Endothelial cell of umbilical vein (primary cell): Measurements from ENCODE around the gene CTTN. TPM values are rescaled to one million over a fixed set of nuclear protein-coding genes. Genes with fewer than 3 reads are reported as not detected.

Experiments
- BruUV-seq: library from RNA; stranded (reverse); fragments of 400-500 nt; replicated peaks from 2 replicates; lab custom pipeline; 2021; lab: Mats Ljungman, UMichigan
- CTCF ChIA-PET: fragments of 300-600, 350-600 bp; sonication (Branson Sonifier 250); formaldehyde crosslinking; loops from one replicate; lab custom pipeline; 2021; ENCODE audit warnings: antibody characterized with exemption, inconsistent platforms; lab: Charles Lee
- POLR2A ChIA-PET: fragments of 300-600, 350-600 bp; sonication (Branson Sonifier 250); formaldehyde crosslinking; loops from one replicate; lab custom pipeline; 2021; ENCODE audit warnings: antibody characterized with exemption, inconsistent platforms; lab: Charles Lee
- DNase-seq: peaks from one replicate; pipeline ENCODE4 v3.0.0-alpha.2; 2011; ENCODE audit warnings: low read depth, low spot score
- FAIRE-seq: peaks from 2 replicates; lab custom pipeline; 2011; peaks lifted over from hg19 to GRCh38; lab: Jason Lieb, UNC
- H2AFZ ChIP-seq: 2 replicates; pipeline ENCODE4 v1.6.0; 2012; ENCODE audit warnings: low read depth, low read length, control low read depth, inconsistent platforms
- H3K27ac ChIP-seq: 2 replicates; pipeline ENCODE4 v1.5.1; 2011; ENCODE audit warnings: low read depth, mild to moderate bottlenecking, control low read depth, low read length, moderate library complexity; ENCODE audit not compliant: insufficient read depth
- H3K27me3 ChIP-seq, 2 experiments: 2 replicates each; pipeline versions ENCODE4 v1.6.0 to v1.6.1; 2011; ENCODE audit warnings: low read length in 2 of 2, mixed read lengths in 1 of 2; ENCODE audit not compliant: control insufficient read depth in 2 of 2, insufficient read depth in 2 of 2
- H3K36me3 ChIP-seq, 2 experiments: 2 replicates in 1 of 2; 3 replicates in 1 of 2; pipeline ENCODE4 v1.5.1; 2011; ENCODE audit warnings: low read length in 2 of 2, mild to moderate bottlenecking in 1 of 2, moderate library complexity in 1 of 2; ENCODE audit not compliant: control insufficient read depth in 2 of 2, insufficient read depth in 2 of 2; ENCODE audit errors: extremely low read depth in 1 of 2
- H3K4me1 ChIP-seq: 3 replicates; pipeline ENCODE4 v1.5.1; 2011; ENCODE audit warnings: mild to moderate bottlenecking, low read length; ENCODE audit not compliant: control insufficient read depth, insufficient read depth; ENCODE audit errors: extremely low read depth
- H3K4me2 ChIP-seq: 2 replicates; pipeline ENCODE4 v1.6.1; 2011; ENCODE audit warnings: low read length, control low read depth, mixed read lengths; ENCODE audit not compliant: insufficient read depth
- H3K4me3 ChIP-seq, 3 experiments: fragments of 200-600 bp in 1 of 3; sonication (generic), shearing (Covaris generic) in 1 of 3; replicated peaks in 1 of 3; 2 replicates each; pipeline ENCODE4 v1.5.1; 2011 to 2016; ENCODE audit warnings: control low read depth in 3 of 3, low read length in 3 of 3, mild to moderate bottlenecking in 2 of 3, inconsistent platforms in 1 of 3, low read depth in 1 of 3, moderate library complexity in 1 of 3; ENCODE audit not compliant: insufficient read depth in 1 of 3
- H3K79me2 ChIP-seq: 2 replicates; pipeline ENCODE4 v1.6.0; 2012; ENCODE audit warnings: low read length, inconsistent platforms; ENCODE audit not compliant: control insufficient read depth, insufficient read depth
- H3K9ac ChIP-seq: replicated peaks from 2 replicates; pipeline ENCODE3; 2011; ENCODE audit warnings: low read length, control low read depth; ENCODE audit not compliant: insufficient read depth; ENCODE audit errors: extremely low read depth
- H3K9me1 ChIP-seq: replicated peaks from 3 replicates; pipeline ENCODE4 v1.6.0; 2011; ENCODE audit warnings: mild to moderate bottlenecking, low read length; ENCODE audit not compliant: control insufficient read depth, insufficient read depth; ENCODE audit errors: extremely low read depth
- H3K9me3 ChIP-seq: replicated peaks from 2 replicates; pipeline ENCODE4 v1.5.1; 2012; ENCODE audit warnings: low read length, inconsistent platforms; ENCODE audit not compliant: control insufficient read depth, insufficient read depth
- H4K20me1 ChIP-seq: replicated peaks from 2 replicates; pipeline ENCODE3; 2011; ENCODE audit warnings: mild to moderate bottlenecking, low read length; ENCODE audit not compliant: control insufficient read depth, insufficient read depth; ENCODE audit errors: extremely low read depth
- CTCF ChIP-seq, 2 donors: IDR thresholded peaks; 1 replicate in 1 of 2; 2 replicates in 1 of 2; pipeline ENCODE4 v1.5.1; 2011; ENCODE audit warnings: low read length in 2 of 2, mild to moderate bottlenecking in 2 of 2, moderate library complexity in 2 of 2, control low read depth in 1 of 2, inconsistent platforms in 1 of 2, low read depth in 1 of 2; ENCODE audit not compliant: insufficient read depth in 1 of 2; ENCODE audit errors: extremely low read depth in 1 of 2
- EZH2 ChIP-seq: IDR thresholded peaks from 2 replicates; pipeline ENCODE4 v1.6.1; 2012; ENCODE audit warnings: borderline replicate concordance, low read depth, mild to moderate bottlenecking, moderate library complexity, low read length, inconsistent platforms; ENCODE audit not compliant: severe bottlenecking
- FOS ChIP-seq: IDR thresholded peaks from 2 replicates; pipeline ENCODE4 v1.6.1; 2011; ENCODE audit warnings: mild to moderate bottlenecking, low read length, moderate library complexity, borderline replicate concordance; ENCODE audit not compliant: insufficient read depth
- GATA2 ChIP-seq: IDR thresholded peaks from 2 replicates; pipeline ENCODE4 v1.7.0; 2011; ENCODE audit warnings: low read depth, mild to moderate bottlenecking, moderate library complexity, mixed read lengths, low read length; ENCODE audit not compliant: insufficient read length, insufficient read depth
- JUN ChIP-seq: IDR thresholded peaks from 2 replicates; pipeline ENCODE4 v1.6.1; 2011; ENCODE audit warnings: borderline replicate concordance, low read depth; ENCODE audit not compliant: insufficient read length, insufficient read depth
- MAX ChIP-seq: IDR thresholded peaks from 2 replicates; pipeline ENCODE4 v1.6.1; 2011; ENCODE audit not compliant: insufficient read depth, insufficient read length
- MYC ChIP-seq: IDR thresholded peaks from one replicate; pipeline ENCODE4 v1.6.1; 2011; ENCODE audit warnings: mild to moderate bottlenecking, low read depth, low read length
- POLR2A ChIP-seq: IDR thresholded peaks from 2 replicates; pipeline ENCODE4 v1.6.1; 2012; ENCODE audit warnings: low read depth, mild to moderate bottlenecking, control low read depth, low read length
- POLR2AphosphoS5 ChIP-seq: IDR thresholded peaks from 2 replicates; pipeline ENCODE4 v1.6.1; 2012; ENCODE audit warnings: low read depth, mild to moderate bottlenecking, control low read depth, low read length, moderate library complexity; ENCODE audit not compliant: insufficient read depth
- dilution Hi-C: fragments of 300-500 bp; cut with MboI; formaldehyde crosslinking; loops from one replicate; pipeline ENCODE4 v1.15.0; 2019; ENCODE audit warnings: low sequenced_read_pairs; ENCODE audit not compliant: extremely low pct_ligation_motif_present
- intact Hi-C: fragments of 100-400 bp; cut with micrococcal nuclease; formaldehyde crosslinking; loops from one replicate; pipeline ENCODE4 v1.10.0; 2022
- polyA plus RNA-seq, 4 experiments: library from polyadenylated mRNA; depleted of rRNA in 3 of 4; stranded (reverse) in 3 of 4; unstranded in 1 of 4; fragments of >200 nt; gene quantifications; 2 replicates each; pipeline versions ENCODE4 v1.2.1 to v1.2.3, GENCODE V29; 2011 to 2012; ENCODE audit warnings: missing spikeins in 1 of 4
- total RNA-seq: library from RNA; stranded (reverse); gene quantifications from 2 replicates; pipeline ENCODE4 v1.2.3, GENCODE V29; 2021

CTTN gene
- total and polyA plus RNA-seq, 2 donors (not counting 3 experiments of a cell fraction or from before 2014, with no cell fraction given), result 161 to 330 TPM

GRCh38 chr11:70428701-70429427 lies 30.5 kb downstream of the CTTN start:
- no peaks in the 10 kb centered on the region for H3K27me3 ChIP-seq
- no TSS peak for BruUV-seq

More at GRCh38 chr11:70428701-70429427, 30.5 kb downstream of the CTTN start:
- H3K27ac ChIP-seq, result no peak overlapping the region
- H2AFZ ChIP-seq, result no peak overlapping the region
- no peak overlapping the region for H3K4me2 ChIP-seq
- H3K9me1 ChIP-seq, result no peaks in the 10 kb centered on the region
- H4K20me1 ChIP-seq, result no peaks in the 10 kb centered on the region
- ChIA-PET POLR2A (no interaction called here), CTCF (no interaction called here)
- peaks cover 2% of the 10 kb centered on the region for H3K79me2 ChIP-seq
- H3K4me1 ChIP-seq, result no peaks in the 10 kb centered on the region
- no peak overlapping the region for H3K4me3 ChIP-seq
- no peak overlapping the region for H3K9ac ChIP-seq
- DNase-seq (no peak), FAIRE-seq (no peak)
- peaks cover 15 to 68% of the 10 kb centered on the region in 2 experiments for H3K36me3 ChIP-seq
- intact Hi-C loops (no loop called here), dilution Hi-C loops (no loop called here)
- TF ChIP-seq MAX (no peak), GATA2 (no peak), FOS (no peak), MYC (no peak), EZH2 (no peak), CTCF (IDR thresholded peaks at IDR 0.05; ENCODE audit: extremely low read depth in 1 of 2, insufficient read depth in 1 of 2, low read depth in 1 of 2, low read length in 2 of 2) (no peak), POLR2AphosphoS5 (no peak), JUN (no peak), POLR2A (no peak)
- H3K9me3 ChIP-seq, result no peaks in the 10 kb centered on the region
